ENCODE results near the gene ESPN.

The ESPN gene

GRCh38 chr1:6476483-6476882 lies 51.9 kb downstream of the ESPN start:
- no peak for FAIRE-seq
- no peak for DNase-seq (ENCODE audit: insufficient read length, low spot score)
- TF ChIP-seq POLR2A (IDR thresholded peaks at IDR 0.05; ENCODE audit: low read depth, low read length) (no peak), POU2F2 (IDR thresholded peaks at IDR 0.05; ENCODE audit: low read depth, low read length) (no peak), TAF1 (IDR thresholded peaks at IDR 0.05; ENCODE audit: low read depth, low read length) (no peak), POLR2AphosphoS5 (IDR thresholded peaks at IDR 0.05; ENCODE audit: low read depth, low read length) (no peak), SPI1 (IDR thresholded peaks at IDR 0.05; ENCODE audit: low read depth, low read length) (no peak), PAX5 (IDR thresholded peaks at IDR 0.05; ENCODE audit: insufficient read depth, low read length, severe bottlenecking) (no peak)

DNA sequence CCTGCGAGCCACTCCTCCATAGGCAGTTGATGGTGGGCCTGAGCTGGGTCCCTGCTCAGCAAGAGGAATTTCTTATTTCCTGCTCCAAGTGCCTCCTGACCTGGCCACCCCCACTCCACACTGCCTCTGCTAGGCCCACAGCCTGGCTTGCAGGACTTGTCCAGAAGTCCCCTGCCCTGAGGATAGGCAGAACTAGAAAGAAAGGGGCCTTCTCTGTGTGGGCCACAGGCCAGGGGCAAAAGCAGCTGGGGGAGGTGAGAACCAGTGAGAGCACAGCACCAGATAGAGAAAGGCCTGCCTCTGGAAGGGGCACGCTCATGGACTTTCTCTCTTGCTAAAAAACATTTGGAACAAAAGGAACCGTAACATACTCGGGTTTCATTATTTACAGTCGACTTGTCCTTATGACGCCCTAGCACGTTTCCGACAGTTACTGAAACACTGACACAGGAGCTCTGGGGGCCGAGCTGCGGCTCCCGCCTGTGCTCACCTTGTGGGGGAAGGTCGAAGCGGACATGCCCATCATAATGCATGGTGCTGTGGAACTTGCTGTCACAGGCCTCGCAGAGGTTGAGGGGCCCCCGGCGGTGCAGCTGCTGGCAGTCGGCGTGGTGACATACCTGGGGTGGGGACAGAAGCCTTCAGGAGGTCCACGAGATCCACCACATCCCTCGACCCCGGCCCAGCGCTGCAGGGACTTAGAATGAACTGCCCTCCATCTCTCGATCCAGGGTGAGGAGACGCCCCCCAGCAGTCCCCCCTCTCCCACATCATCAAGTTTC lies 52.7 kb downstream of the ESPN start:
- DNase-seq (ENCODE audit: insufficient read length, low spot score) = no peak
- no peak for FAIRE-seq
- TF ChIP-seq POLR2AphosphoS5 (IDR thresholded peaks at IDR 0.05; ENCODE audit: low read depth, low read length) (no peak), TAF1 (IDR thresholded peaks at IDR 0.05; ENCODE audit: low read depth, low read length) (no peak), SPI1 (IDR thresholded peaks at IDR 0.05; ENCODE audit: low read depth, low read length) (no peak), POLR2A (IDR thresholded peaks at IDR 0.05; ENCODE audit: low read depth, low read length) (no peak), POU2F2 (IDR thresholded peaks at IDR 0.05; ENCODE audit: low read depth, low read length) (no peak), PAX5 (IDR thresholded peaks at IDR 0.05; ENCODE audit: insufficient read depth, low read length, severe bottlenecking) (no peak)

DNA sequence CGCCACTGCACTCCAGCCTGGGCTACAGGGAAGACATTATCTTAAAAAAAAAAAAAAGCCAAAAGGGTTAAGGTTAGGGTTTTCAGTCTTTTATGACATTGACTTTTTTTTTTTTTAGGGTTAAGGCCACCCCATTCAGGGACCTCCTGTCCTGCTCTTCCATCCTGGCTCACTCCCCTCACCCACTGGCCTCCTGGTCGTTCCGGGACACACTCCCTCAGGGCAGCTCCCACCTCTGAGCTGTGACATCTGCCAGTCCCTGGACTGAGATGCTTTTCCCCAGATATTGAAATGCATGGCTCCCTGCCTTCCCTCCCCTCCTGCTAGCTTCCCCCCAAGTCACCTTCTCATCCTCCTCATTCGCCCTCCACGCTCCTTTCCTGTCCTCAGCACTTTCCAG lies 57.2 kb downstream of the ESPN start:
- DNase-seq (ENCODE audit: insufficient read length, low spot score) = no peak
- no peak for FAIRE-seq
- TF ChIP-seq PAX5 (IDR thresholded peaks at IDR 0.05; ENCODE audit: insufficient read depth, low read length, severe bottlenecking) = no peak
- TF ChIP-seq POLR2AphosphoS5 (IDR thresholded peaks at IDR 0.05; ENCODE audit: low read depth, low read length) = no peak
- TF ChIP-seq POLR2A (IDR thresholded peaks at IDR 0.05; ENCODE audit: low read depth, low read length) = no peak

DNA sequence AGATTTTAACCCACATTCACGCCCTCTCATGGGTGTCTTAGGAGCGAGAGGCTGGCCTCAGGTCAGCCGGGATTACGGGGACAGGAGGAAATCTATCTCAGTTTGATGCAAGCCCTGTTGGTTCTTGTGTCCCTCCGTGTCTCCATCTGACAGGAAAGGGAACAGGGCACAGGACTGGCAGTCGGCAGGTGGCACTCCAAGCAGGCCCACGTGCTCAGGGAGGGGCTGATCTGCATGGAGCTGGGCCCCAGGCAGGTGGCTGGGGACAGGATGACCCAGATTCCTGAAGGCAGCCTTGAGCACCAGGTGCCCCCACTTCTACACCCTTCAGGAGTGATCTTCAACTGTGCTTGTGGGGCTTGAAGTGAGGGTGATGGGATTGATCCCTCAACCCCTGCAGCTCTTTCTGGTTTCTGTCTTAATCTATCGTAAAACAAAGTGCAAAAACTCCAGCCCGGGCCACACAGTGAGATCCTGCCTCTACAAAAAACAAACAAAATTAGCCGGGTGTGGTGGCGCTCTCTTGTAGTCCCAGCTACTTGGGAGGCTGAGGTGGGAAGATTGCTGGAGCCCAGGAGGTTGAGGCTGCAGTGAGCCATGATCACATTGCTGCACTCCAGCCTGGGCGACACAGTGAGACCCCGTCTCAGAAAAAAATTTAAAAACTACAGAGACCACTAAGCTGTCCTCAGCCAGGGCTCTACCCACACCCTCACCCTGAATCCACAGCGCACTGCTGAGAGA lies 58.6 kb downstream of the ESPN start:
- no peak for FAIRE-seq
- TF ChIP-seq SPI1 (IDR thresholded peaks at IDR 0.05; ENCODE audit: low read depth, low read length) (no peak), POLR2A (IDR thresholded peaks at IDR 0.05; ENCODE audit: low read depth, low read length) (no peak), POLR2AphosphoS5 (IDR thresholded peaks at IDR 0.05; ENCODE audit: low read depth, low read length) (no peak), PAX5 (IDR thresholded peaks at IDR 0.05; ENCODE audit: insufficient read depth, low read length, severe bottlenecking) (no peak), POU2F2 (IDR thresholded peaks at IDR 0.05; ENCODE audit: low read depth, low read length) (no peak)

GRCh38 chr1:6483761-6484117 lies 59.2 kb downstream of the ESPN start:
- TF ChIP-seq TAF1 (IDR thresholded peaks at IDR 0.05; ENCODE audit: low read depth, low read length) = no peak
- no peak for TF ChIP-seq POLR2A (IDR thresholded peaks at IDR 0.05; ENCODE audit: low read depth, low read length)
- no peak for TF ChIP-seq POU2F2 (IDR thresholded peaks at IDR 0.05; ENCODE audit: low read depth, low read length)
- TF ChIP-seq SPI1 (IDR thresholded peaks at IDR 0.05; ENCODE audit: low read depth, low read length) = no peak
- TF ChIP-seq PAX5 (IDR thresholded peaks at IDR 0.05; ENCODE audit: insufficient read depth, low read length, severe bottlenecking) = no peak
- TF ChIP-seq POLR2AphosphoS5 (IDR thresholded peaks at IDR 0.05; ENCODE audit: low read depth, low read length) = no peak
- DNase-seq (ENCODE audit: insufficient read length, low spot score) = no peak
- no peak for FAIRE-seq

More for the DNA sequence above, 58.6 kb downstream of the ESPN start:
- no peak for DNase-seq (ENCODE audit: insufficient read length, low spot score)

- no peak for DNase-seq (ENCODE audit: insufficient read length, low spot score)
- TF ChIP-seq POLR2A (IDR thresholded peaks at IDR 0.05; ENCODE audit: low read depth, low read length) (no peak), PAX5 (IDR thresholded peaks at IDR 0.05; ENCODE audit: insufficient read depth, low read length, severe bottlenecking) (no peak), TAF1 (IDR thresholded peaks at IDR 0.05; ENCODE audit: low read depth, low read length) (no peak), POLR2AphosphoS5 (IDR thresholded peaks at IDR 0.05; ENCODE audit: low read depth, low read length) (no peak), SPI1 (IDR thresholded peaks at IDR 0.05; ENCODE audit: low read depth, low read length) (no peak), POU2F2 (IDR thresholded peaks at IDR 0.05; ENCODE audit: low read depth, low read length) (no peak)
- FAIRE-seq = no peak
Observed at GRCh38 chr1:6484826-6485167, 60.2 kb downstream of the ESPN start.

- TF ChIP-seq POLR2AphosphoS5 (IDR thresholded peaks at IDR 0.05; ENCODE audit: low read depth, low read length) (no peak), POU2F2 (IDR thresholded peaks at IDR 0.05; ENCODE audit: low read depth, low read length) (no peak), SPI1 (IDR thresholded peaks at IDR 0.05; ENCODE audit: low read depth, low read length) (no peak), TAF1 (IDR thresholded peaks at IDR 0.05; ENCODE audit: low read depth, low read length) (no peak), PAX5 (IDR thresholded peaks at IDR 0.05; ENCODE audit: insufficient read depth, low read length, severe bottlenecking) (no peak), POLR2A (IDR thresholded peaks at IDR 0.05; ENCODE audit: low read depth, low read length) (no peak)
- DNase-seq (ENCODE audit: insufficient read length, low spot score) (no peak), FAIRE-seq (no peak)
Observed at GRCh38 chr1:6485168-6486101, 60.9 kb downstream of the ESPN start.

- no peak for TF ChIP-seq PAX5 (IDR thresholded peaks at IDR 0.05; ENCODE audit: insufficient read depth, low read length, severe bottlenecking)
- TF ChIP-seq POU2F2 (IDR thresholded peaks at IDR 0.05; ENCODE audit: low read depth, low read length) = no peak
- TF ChIP-seq TAF1 (IDR thresholded peaks at IDR 0.05; ENCODE audit: low read depth, low read length) = no peak
- no peak for TF ChIP-seq SPI1 (IDR thresholded peaks at IDR 0.05; ENCODE audit: low read depth, low read length)
- no peak for TF ChIP-seq POLR2A (IDR thresholded peaks at IDR 0.05; ENCODE audit: low read depth, low read length)
- TF ChIP-seq POLR2AphosphoS5 (IDR thresholded peaks at IDR 0.05; ENCODE audit: low read depth, low read length) = no peak
- peak; percentile 91 for DNase-seq (ENCODE audit: insufficient read length, low spot score)
- peak; percentile 85 for FAIRE-seq
Observed at GRCh38 chr1:6486433-6487011, 61.9 kb downstream of the ESPN start.

All from GM12891 (cell line).